HCT116 (cell line): ENCODE measurements around the gene LRP2BP. TPM values are rescaled to one million over a fixed set of nuclear protein-coding genes. Genes with fewer than 3 reads are reported as not detected.

ENCODE experiments used
- ATAC-seq: fragments of 200-7000 bp; cut with Tn5 transposase; 2 replicates; pipeline ENCODE4 v1.9.1; 2020; ENCODE audit warnings: mild to moderate bottlenecking, moderate library complexity
- BruUV-seq: library from RNA; stranded (reverse); fragments of 400-500 nt; replicated peaks from 2 replicates; lab custom pipeline; 2021; lab: Mats Ljungman, UMichigan
- CTCF ChIA-PET: fragments of 300-600 bp; sonication (Branson Sonifier 250); formaldehyde crosslinking; loops from one replicate; lab custom pipeline; 2021; ENCODE audit warnings: antibody characterized with exemption; lab: Charles Lee
- POLR2A ChIA-PET: fragments of 300-600, 350-600 bp; sonication (Branson Sonifier 250); formaldehyde crosslinking; loops from one replicate; lab custom pipeline; 2021; ENCODE audit warnings: antibody characterized with exemption; lab: Charles Lee
- RAD21 ChIA-PET, 2 experiments: fragments of 300-600 bp; sonication (Branson Sonifier 250); formaldehyde crosslinking; loops; one replicate each; lab custom pipeline; 2023; ENCODE audit warnings: low total read pairs in 2 of 2; ENCODE audit not compliant: uncharacterized antibody in 2 of 2, unreplicated experiment in 2 of 2, low non-redundant PET in 1 of 2; lab: Charles Lee
- DNase-seq: peaks from one replicate; pipeline ENCODE4 v3.0.0-alpha.2; 2010; ENCODE audit warnings: low read depth, low spot score
- H2AFZ ChIP-seq: fragments of 200-600 bp; shearing (Covaris generic), sonication (generic); 2 replicates; pipeline ENCODE4 v1.6.1; 2017; ENCODE audit warnings: low read depth, mixed run types, mixed read lengths, antibody characterized with exemption, low read length; ENCODE audit not compliant: poor library complexity, severe bottlenecking
- H3K27ac ChIP-seq: 2 replicates; pipeline ENCODE4 v1.5.1; 2012; ENCODE audit warnings: low read depth, low read length
- H3K27me3 ChIP-seq: fragments of 200-600 bp; sonication (generic); 2 replicates; pipeline ENCODE4 v1.6.1; 2016; ENCODE audit warnings: mixed run types, low read length, mixed read lengths; ENCODE audit not compliant: insufficient read depth
- H3K36me3 ChIP-seq, 2 experiments: fragments of 200-500 bp in 1 of 2; fragments of 200-600 bp in 1 of 2; sonication (Bioruptor generic) in 1 of 2; sonication (generic) in 1 of 2; 2 replicates each; pipeline versions ENCODE4 v1.5.1 to v1.6.1; 2014 to 2016; ENCODE audit warnings: low read length in 2 of 2, inconsistent platforms in 1 of 2, mixed read lengths in 1 of 2, mixed run types in 1 of 2; ENCODE audit not compliant: insufficient read depth in 2 of 2, control insufficient read depth in 1 of 2
- H3K4me1 ChIP-seq, 2 experiments: fragments of 200-600 bp in 1 of 2; sonication (generic) in 1 of 2; 2 replicates each; pipeline versions ENCODE4 v1.5.1 to v1.6.1; 2012 to 2017; ENCODE audit warnings: low read length in 2 of 2, inconsistent platforms in 1 of 2, mild to moderate bottlenecking in 1 of 2, mixed read lengths in 1 of 2, mixed run types in 1 of 2, moderate library complexity in 1 of 2; ENCODE audit not compliant: insufficient read depth in 2 of 2, control insufficient read depth in 1 of 2
- H3K4me2 ChIP-seq: fragments of 200-600 bp; sonication (generic); 2 replicates; pipeline ENCODE4 v1.6.1; 2017; ENCODE audit warnings: mixed run types, low read length, mixed read lengths
- H3K4me3 ChIP-seq, 2 experiments: fragments of 200-600 bp in 1 of 2; sonication (generic) in 1 of 2; replicated peaks in 1 of 2; 2 replicates each; pipeline ENCODE4 v1.5.1; 2011 to 2016; ENCODE audit warnings: low read length in 2 of 2, control low read depth in 1 of 2, low read depth in 1 of 2, mild to moderate bottlenecking in 1 of 2, mixed read lengths in 1 of 2, mixed run types in 1 of 2
- H3K79me2 ChIP-seq: fragments of 200-600 bp; sonication (generic); 2 replicates; pipeline ENCODE4 v1.6.1; 2017; ENCODE audit warnings: mild to moderate bottlenecking, mixed run types, low read length, moderate library complexity, mixed read lengths; ENCODE audit not compliant: insufficient read depth
- H3K9ac ChIP-seq: fragments of 200-600 bp; sonication (generic); 2 replicates; pipeline ENCODE4 v1.6.1; 2016; ENCODE audit warnings: low read length, mixed read lengths
- H3K9me2 ChIP-seq: fragments of 200-600 bp; sonication (generic), shearing (Covaris generic); 2 replicates; pipeline ENCODE4 v1.6.1; 2017; ENCODE audit warnings: mixed run types, mild to moderate bottlenecking, moderate library complexity; ENCODE audit not compliant: insufficient read depth
- H3K9me3 ChIP-seq, 2 experiments: fragments of 200-500 bp in 1 of 2; fragments of 200-600 bp in 1 of 2; sonication (Bioruptor generic) in 1 of 2; sonication (generic) in 1 of 2; 2 replicates each; pipeline ENCODE4 v1.6.1; 2014 to 2017; ENCODE audit warnings: low read length in 2 of 2, mixed read lengths in 2 of 2, inconsistent platforms in 1 of 2, low read depth in 1 of 2, mild to moderate bottlenecking in 1 of 2, mixed run types in 1 of 2, moderate library complexity in 1 of 2; ENCODE audit not compliant: control insufficient read depth in 1 of 2, insufficient read depth in 1 of 2
- H4K20me1 ChIP-seq: fragments of 200-600 bp; sonication (generic), shearing (Covaris generic); 2 replicates; pipeline ENCODE4 v1.6.1; 2017; ENCODE audit warnings: mixed run types, mild to moderate bottlenecking, moderate library complexity; ENCODE audit not compliant: insufficient read depth
- CBX3 ChIP-seq: IDR thresholded peaks from 2 replicates; pipeline ENCODE4 v1.6.1; 2012; ENCODE audit warnings: low read depth
- EZH2phosphoT487 ChIP-seq: fragments of 200-600 bp; IDR thresholded peaks from 2 replicates; pipeline ENCODE4 v1.6.1; 2018; ENCODE audit warnings: antibody characterized with exemption, borderline replicate concordance
- FOSL1 ChIP-seq: IDR thresholded peaks from 2 replicates; pipeline ENCODE4 v1.6.1; 2012; ENCODE audit warnings: low read depth
- JUND ChIP-seq: IDR thresholded peaks from 2 replicates; pipeline ENCODE4 v1.6.1; 2012
- RAD21 ChIP-seq: IDR thresholded peaks from 2 replicates; pipeline ENCODE4 v1.6.1; 2012; ENCODE audit warnings: low read depth, mild to moderate bottlenecking
- SIN3A ChIP-seq: IDR thresholded peaks from 2 replicates; pipeline ENCODE4 v1.6.1; 2012; ENCODE audit warnings: low read depth
- SP1 ChIP-seq: IDR thresholded peaks from 2 replicates; pipeline ENCODE4 v1.6.1; 2012; ENCODE audit warnings: low read depth
- ZFX ChIP-seq: fragments of 450-650 bp; IDR thresholded peaks from 2 replicates; pipeline ENCODE4 v1.6.1; 2017
- ZNF274 ChIP-seq: fragments of 200-500 bp; sonication (Bioruptor generic); IDR thresholded peaks from 2 replicates; pipeline ENCODE4 v1.6.1; 2014; ENCODE audit warnings: mild to moderate bottlenecking, low read depth, low read length, inconsistent platforms
- intact Hi-C: fragments of 100-400 bp; cut with micrococcal nuclease; formaldehyde crosslinking; loops from 2 replicates; pipeline ENCODE4 v1.10.0; 2022
- total RNA-seq: library from RNA; stranded (reverse); gene quantifications from one replicate; pipeline ENCODE4 v1.2.1, GENCODE V29; 2021; ENCODE audit not compliant: unreplicated experiment
- TF ChIP-seq, protein P1 (sequence below): IDR thresholded peaks from 2 replicates; pipeline ENCODE4 v1.6.1; 2011; ENCODE audit warnings: mild to moderate bottlenecking, low read length, moderate library complexity; ENCODE audit not compliant: insufficient replicate concordance; ENCODE audit errors: extremely low read depth
- TF ChIP-seq, protein P2 (sequence below), 3 experiments: fragments of 200-600 bp in 1 of 3; sonication (generic) in 1 of 3; IDR thresholded peaks in 2 of 3; conservative IDR thresholded peaks in 1 of 3; 2 replicates each; pipeline ENCODE4 v1.5.1; 2012 to 2017; ENCODE audit warnings: low read depth in 2 of 3, low read length in 2 of 3, antibody characterized with exemption in 1 of 3, borderline replicate concordance in 1 of 3, control low read depth in 1 of 3, mild to moderate bottlenecking in 1 of 3, mixed read lengths in 1 of 3, mixed run types in 1 of 3, moderate library complexity in 1 of 3; ENCODE audit not compliant: insufficient read depth in 1 of 3
- TF ChIP-seq, protein P3 (sequence below): IDR thresholded peaks from 2 replicates; pipeline ENCODE4 v1.6.1; 2012; ENCODE audit warnings: low read depth

Gene LRP2BP
- total RNA-seq, 1 experiment from 2014 or later = 2.9 TPM

DNA sequence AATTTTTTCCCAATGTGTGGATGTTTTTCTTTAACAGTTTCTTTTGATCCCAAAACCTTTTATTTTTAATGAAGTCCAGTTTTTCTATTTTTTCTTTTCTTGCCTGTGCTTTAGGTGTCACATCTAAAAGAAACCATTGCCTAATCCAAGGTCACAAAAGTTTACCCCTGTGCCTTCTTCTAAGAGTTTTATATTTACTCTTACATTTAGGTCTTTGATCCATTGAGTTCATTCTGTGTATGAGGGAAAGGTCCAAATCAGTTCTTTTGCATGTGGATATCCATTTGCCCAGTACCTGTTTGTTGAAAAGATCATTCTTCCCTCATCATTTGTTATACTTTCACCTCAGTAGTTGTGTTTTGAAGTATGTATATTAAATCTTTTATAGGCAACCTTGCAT, 13.0 kb downstream of the LRP2BP start:
- intact Hi-C loops = no loop called here
- TF ChIP-seq RAD21 (no peak), EZH2phosphoT487 (no peak), ZNF274 (no peak), CBX3 (no peak), JUND (no peak), ZFX (no peak), FOSL1 (no peak), SIN3A (no peak), SP1 (no peak)
- TF ChIP-seq, protein P1, sequence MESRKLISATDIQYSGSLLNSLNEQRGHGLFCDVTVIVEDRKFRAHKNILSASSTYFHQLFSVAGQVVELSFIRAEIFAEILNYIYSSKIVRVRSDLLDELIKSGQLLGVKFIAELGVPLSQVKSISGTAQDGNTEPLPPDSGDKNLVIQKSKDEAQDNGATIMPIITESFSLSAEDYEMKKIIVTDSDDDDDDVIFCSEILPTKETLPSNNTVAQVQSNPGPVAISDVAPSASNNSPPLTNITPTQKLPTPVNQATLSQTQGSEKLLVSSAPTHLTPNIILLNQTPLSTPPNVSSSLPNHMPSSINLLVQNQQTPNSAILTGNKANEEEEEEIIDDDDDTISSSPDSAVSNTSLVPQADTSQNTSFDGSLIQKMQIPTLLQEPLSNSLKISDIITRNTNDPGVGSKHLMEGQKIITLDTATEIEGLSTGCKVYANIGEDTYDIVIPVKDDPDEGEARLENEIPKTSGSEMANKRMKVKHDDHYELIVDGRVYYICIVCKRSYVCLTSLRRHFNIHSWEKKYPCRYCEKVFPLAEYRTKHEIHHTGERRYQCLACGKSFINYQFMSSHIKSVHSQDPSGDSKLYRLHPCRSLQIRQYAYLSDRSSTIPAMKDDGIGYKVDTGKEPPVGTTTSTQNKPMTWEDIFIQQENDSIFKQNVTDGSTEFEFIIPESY = no peak
- TF ChIP-seq, protein P2, sequence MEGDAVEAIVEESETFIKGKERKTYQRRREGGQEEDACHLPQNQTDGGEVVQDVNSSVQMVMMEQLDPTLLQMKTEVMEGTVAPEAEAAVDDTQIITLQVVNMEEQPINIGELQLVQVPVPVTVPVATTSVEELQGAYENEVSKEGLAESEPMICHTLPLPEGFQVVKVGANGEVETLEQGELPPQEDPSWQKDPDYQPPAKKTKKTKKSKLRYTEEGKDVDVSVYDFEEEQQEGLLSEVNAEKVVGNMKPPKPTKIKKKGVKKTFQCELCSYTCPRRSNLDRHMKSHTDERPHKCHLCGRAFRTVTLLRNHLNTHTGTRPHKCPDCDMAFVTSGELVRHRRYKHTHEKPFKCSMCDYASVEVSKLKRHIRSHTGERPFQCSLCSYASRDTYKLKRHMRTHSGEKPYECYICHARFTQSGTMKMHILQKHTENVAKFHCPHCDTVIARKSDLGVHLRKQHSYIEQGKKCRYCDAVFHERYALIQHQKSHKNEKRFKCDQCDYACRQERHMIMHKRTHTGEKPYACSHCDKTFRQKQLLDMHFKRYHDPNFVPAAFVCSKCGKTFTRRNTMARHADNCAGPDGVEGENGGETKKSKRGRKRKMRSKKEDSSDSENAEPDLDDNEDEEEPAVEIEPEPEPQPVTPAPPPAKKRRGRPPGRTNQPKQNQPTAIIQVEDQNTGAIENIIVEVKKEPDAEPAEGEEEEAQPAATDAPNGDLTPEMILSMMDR (IDR thresholded peaks at IDR 0.05 in 2 of 3, conservative IDR thresholded peaks at IDR 0.05 in 1 of 3; ENCODE audit: borderline replicate concordance in 1 of 3, insufficient read depth in 1 of 3, low read depth in 2 of 3, low read length in 2 of 3) = no peak
- TF ChIP-seq, protein P3, sequence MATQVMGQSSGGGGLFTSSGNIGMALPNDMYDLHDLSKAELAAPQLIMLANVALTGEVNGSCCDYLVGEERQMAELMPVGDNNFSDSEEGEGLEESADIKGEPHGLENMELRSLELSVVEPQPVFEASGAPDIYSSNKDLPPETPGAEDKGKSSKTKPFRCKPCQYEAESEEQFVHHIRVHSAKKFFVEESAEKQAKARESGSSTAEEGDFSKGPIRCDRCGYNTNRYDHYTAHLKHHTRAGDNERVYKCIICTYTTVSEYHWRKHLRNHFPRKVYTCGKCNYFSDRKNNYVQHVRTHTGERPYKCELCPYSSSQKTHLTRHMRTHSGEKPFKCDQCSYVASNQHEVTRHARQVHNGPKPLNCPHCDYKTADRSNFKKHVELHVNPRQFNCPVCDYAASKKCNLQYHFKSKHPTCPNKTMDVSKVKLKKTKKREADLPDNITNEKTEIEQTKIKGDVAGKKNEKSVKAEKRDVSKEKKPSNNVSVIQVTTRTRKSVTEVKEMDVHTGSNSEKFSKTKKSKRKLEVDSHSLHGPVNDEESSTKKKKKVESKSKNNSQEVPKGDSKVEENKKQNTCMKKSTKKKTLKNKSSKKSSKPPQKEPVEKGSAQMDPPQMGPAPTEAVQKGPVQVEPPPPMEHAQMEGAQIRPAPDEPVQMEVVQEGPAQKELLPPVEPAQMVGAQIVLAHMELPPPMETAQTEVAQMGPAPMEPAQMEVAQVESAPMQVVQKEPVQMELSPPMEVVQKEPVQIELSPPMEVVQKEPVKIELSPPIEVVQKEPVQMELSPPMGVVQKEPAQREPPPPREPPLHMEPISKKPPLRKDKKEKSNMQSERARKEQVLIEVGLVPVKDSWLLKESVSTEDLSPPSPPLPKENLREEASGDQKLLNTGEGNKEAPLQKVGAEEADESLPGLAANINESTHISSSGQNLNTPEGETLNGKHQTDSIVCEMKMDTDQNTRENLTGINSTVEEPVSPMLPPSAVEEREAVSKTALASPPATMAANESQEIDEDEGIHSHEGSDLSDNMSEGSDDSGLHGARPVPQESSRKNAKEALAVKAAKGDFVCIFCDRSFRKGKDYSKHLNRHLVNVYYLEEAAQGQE = no peak
- TF ChIP-seq, all 23 proteins: peak for 0
- Histone ChIP-seq H3K9ac (no peak overlapping the region), H3K9me2 (no peaks in the 10 kb centered on the region), H3K4me2 (no peak overlapping the region), H3K4me1 (peaks cover 5 to 7% of the 10 kb centered on the region in 2 experiments; a peak in 2 of 4 replicates), H3K27ac (no peak overlapping the region), H3K79me2 (no peaks in the 10 kb centered on the region), H2AFZ (no peak overlapping the region), H4K20me1 (no peaks in the 10 kb centered on the region), H3K27me3 (no peaks in the 10 kb centered on the region), H3K9me3 (no peaks in the 10 kb centered on the region), H3K4me3 (no peak overlapping the region), H3K36me3 (no peaks in the 10 kb centered on the region)
- no peak for ATAC-seq
- no TSS peak for BruUV-seq
- no peak for DNase-seq
- RAD21 ChIA-PET = no interaction called here
- CTCF ChIA-PET = no interaction called here
- POLR2A ChIA-PET = no interaction called here
